ENCODE results near the gene NDUFAF8.

GRCh38 chr17:81231121-81231645, 7.9 kb upstream of the NDUFAF8 start:
- TF ChIP-seq MYNN (tag by site-specific recombination; IDR thresholded peaks at IDR 0.05; ENCODE audit: borderline replicate concordance) (no peak), CTCF (tag by site-specific recombination; IDR thresholded peaks at IDR 0.05) (no peak), ZNF133 (tag by site-specific recombination; IDR thresholded peaks at IDR 0.05) (no peak), PRDM1 (tag by site-specific recombination; IDR thresholded peaks at IDR 0.05) (no peak), ZBTB21 (tag by site-specific recombination; IDR thresholded peaks at IDR 0.05) (no peak), ZFP41 (tag by site-specific recombination; IDR thresholded peaks at IDR 0.05; ENCODE audit: borderline replicate concordance) (no peak), REST (tag by site-specific recombination; IDR thresholded peaks at IDR 0.05) (no peak), ZBTB1 (tag by site-specific recombination; IDR thresholded peaks at IDR 0.05) (no peak), PRDM4 (tag by site-specific recombination; IDR thresholded peaks at IDR 0.05) (no peak), ZNF112 (tag by site-specific recombination; IDR thresholded peaks at IDR 0.05) (no peak)

All from HEK293 (cell line).